ENCODE results near the gene GRXCR1.
A peak's percentile ranks its signal among the peaks of the same experiment; 100 is the strongest.

GRXCR1 gene

GRCh38 chr4:42985976-42986375, 93.5 kb downstream of the GRXCR1 start:
- H3K4me1 ChIP-seq (ENCODE audit: insufficient read depth, poor library complexity, severe bottlenecking): no peaks in the 10 kb centered on the region
- no peaks in the 10 kb centered on the region for H3K27me3 ChIP-seq (ENCODE audit: insufficient read depth, poor library complexity, severe bottlenecking)
- ATAC-seq (ENCODE audit: low read depth): no peak
- no peaks in the 10 kb centered on the region for H3K36me3 ChIP-seq (ENCODE audit: low read depth)
- H3K9me3 ChIP-seq (ENCODE audit: severe bottlenecking): peaks cover 2% of the 10 kb centered on the region
- DNase-seq (ENCODE audit: low spot score): no peak
- H3K4me3 ChIP-seq (ENCODE audit: severe bottlenecking): no peak overlapping the region
- TF ChIP-seq, protein P1, sequence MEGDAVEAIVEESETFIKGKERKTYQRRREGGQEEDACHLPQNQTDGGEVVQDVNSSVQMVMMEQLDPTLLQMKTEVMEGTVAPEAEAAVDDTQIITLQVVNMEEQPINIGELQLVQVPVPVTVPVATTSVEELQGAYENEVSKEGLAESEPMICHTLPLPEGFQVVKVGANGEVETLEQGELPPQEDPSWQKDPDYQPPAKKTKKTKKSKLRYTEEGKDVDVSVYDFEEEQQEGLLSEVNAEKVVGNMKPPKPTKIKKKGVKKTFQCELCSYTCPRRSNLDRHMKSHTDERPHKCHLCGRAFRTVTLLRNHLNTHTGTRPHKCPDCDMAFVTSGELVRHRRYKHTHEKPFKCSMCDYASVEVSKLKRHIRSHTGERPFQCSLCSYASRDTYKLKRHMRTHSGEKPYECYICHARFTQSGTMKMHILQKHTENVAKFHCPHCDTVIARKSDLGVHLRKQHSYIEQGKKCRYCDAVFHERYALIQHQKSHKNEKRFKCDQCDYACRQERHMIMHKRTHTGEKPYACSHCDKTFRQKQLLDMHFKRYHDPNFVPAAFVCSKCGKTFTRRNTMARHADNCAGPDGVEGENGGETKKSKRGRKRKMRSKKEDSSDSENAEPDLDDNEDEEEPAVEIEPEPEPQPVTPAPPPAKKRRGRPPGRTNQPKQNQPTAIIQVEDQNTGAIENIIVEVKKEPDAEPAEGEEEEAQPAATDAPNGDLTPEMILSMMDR (IDR thresholded peaks at IDR 0.05; ENCODE audit: poor library complexity, severe bottlenecking): no peak
- no peak overlapping the region for H3K27ac ChIP-seq (ENCODE audit: poor library complexity, severe bottlenecking)

- ATAC-seq (ENCODE audit: low read depth) (peak; percentile 57; the same call in 2 of the 3 replicates), DNase-seq (ENCODE audit: low spot score) (no peak)
Observed at GRCh38 chr4:42995343-42995944, 102.9 kb downstream of the GRXCR1 start.

DNA sequence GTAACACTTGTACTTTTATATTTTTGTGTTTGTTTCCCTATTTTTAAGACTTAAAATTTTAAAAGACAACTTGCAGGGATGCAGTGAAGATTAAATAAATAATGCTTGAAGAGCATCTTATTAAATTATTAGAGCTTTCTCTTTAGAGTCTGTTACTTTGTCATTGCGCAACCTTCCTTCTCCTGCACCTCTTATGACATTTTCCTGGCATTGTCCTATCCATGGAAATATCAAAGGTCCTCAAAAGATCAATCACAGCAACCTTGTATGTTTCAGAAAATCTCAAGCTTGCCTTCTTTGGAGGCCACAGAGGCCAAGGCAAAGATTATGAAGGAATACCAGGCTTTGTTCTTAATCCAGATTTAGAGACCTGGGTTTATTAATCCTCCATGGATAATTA, 116.3 kb downstream of the GRXCR1 start:
- TF ChIP-seq, protein P1 (IDR thresholded peaks at IDR 0.05; ENCODE audit: poor library complexity, severe bottlenecking): no peak

More at GRCh38 chr4:42995343-42995944, 102.9 kb downstream of the GRXCR1 start:
- Histone ChIP-seq H3K4me3 (ENCODE audit: severe bottlenecking) (no peak overlapping the region), H3K27ac (ENCODE audit: poor library complexity, severe bottlenecking) (no peak overlapping the region), H3K36me3 (ENCODE audit: low read depth) (no peaks in the 10 kb centered on the region), H3K4me1 (ENCODE audit: insufficient read depth, poor library complexity, severe bottlenecking) (no peaks in the 10 kb centered on the region), H3K27me3 (ENCODE audit: insufficient read depth, poor library complexity, severe bottlenecking) (no peaks in the 10 kb centered on the region), H3K9me3 (ENCODE audit: severe bottlenecking) (peaks cover 3% of the 10 kb centered on the region)
- TF ChIP-seq, protein P1 (IDR thresholded peaks at IDR 0.05; ENCODE audit: poor library complexity, severe bottlenecking): peak; percentile 89

DNA sequence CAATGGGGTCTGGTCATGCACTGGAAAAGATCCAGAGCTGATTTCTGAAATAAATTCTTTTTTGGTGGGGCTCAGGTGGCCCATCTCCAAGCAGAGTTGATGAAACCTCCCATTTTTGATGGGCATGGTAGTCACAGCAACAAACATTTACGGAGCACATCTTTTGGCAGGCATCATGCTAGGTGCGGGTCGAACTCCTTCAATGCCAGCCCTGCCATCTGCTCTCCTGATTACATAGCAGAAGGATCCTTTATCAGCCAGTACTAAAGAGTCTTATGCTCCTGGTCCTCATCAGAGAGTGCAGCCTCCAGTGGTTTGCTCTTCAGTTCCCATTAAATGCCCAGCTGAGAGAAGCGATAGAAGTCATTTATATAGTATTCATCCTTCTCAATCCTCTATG, 121.7 kb downstream of the GRXCR1 start:
- Histone ChIP-seq H3K9me3 (ENCODE audit: severe bottlenecking) (no peaks in the 10 kb centered on the region), H3K4me1 (ENCODE audit: insufficient read depth, poor library complexity, severe bottlenecking) (no peaks in the 10 kb centered on the region), H3K36me3 (ENCODE audit: low read depth) (no peaks in the 10 kb centered on the region), H3K27ac (ENCODE audit: poor library complexity, severe bottlenecking) (no peak overlapping the region), H3K4me3 (ENCODE audit: severe bottlenecking) (no peak overlapping the region), H3K27me3 (ENCODE audit: insufficient read depth, poor library complexity, severe bottlenecking) (no peaks in the 10 kb centered on the region)
- DNase-seq (ENCODE audit: low spot score) (no peak), ATAC-seq (ENCODE audit: low read depth) (no peak)
- TF ChIP-seq, protein P1 (IDR thresholded peaks at IDR 0.05; ENCODE audit: poor library complexity, severe bottlenecking): no peak

More for the DNA sequence above, 116.3 kb downstream of the GRXCR1 start:
- H3K9me3 ChIP-seq (ENCODE audit: severe bottlenecking): no peaks in the 10 kb centered on the region
- H3K4me1 ChIP-seq (ENCODE audit: insufficient read depth, poor library complexity, severe bottlenecking): no peaks in the 10 kb centered on the region
- ATAC-seq (ENCODE audit: low read depth) (no peak), DNase-seq (ENCODE audit: low spot score) (no peak)
- H3K27me3 ChIP-seq (ENCODE audit: insufficient read depth, poor library complexity, severe bottlenecking): no peaks in the 10 kb centered on the region
- H3K4me3 ChIP-seq (ENCODE audit: severe bottlenecking): no peak overlapping the region
- no peak overlapping the region for H3K27ac ChIP-seq (ENCODE audit: poor library complexity, severe bottlenecking)
- H3K36me3 ChIP-seq (ENCODE audit: low read depth): no peaks in the 10 kb centered on the region

- Histone ChIP-seq H3K4me1 (ENCODE audit: insufficient read depth, poor library complexity, severe bottlenecking) (no peaks in the 10 kb centered on the region), H3K27ac (ENCODE audit: poor library complexity, severe bottlenecking) (no peak overlapping the region), H3K27me3 (ENCODE audit: insufficient read depth, poor library complexity, severe bottlenecking) (no peaks in the 10 kb centered on the region), H3K9me3 (ENCODE audit: severe bottlenecking) (no peaks in the 10 kb centered on the region), H3K36me3 (ENCODE audit: low read depth) (no peaks in the 10 kb centered on the region), H3K4me3 (ENCODE audit: severe bottlenecking) (no peak overlapping the region)
- DNase-seq (ENCODE audit: low spot score) (no peak), ATAC-seq (ENCODE audit: low read depth) (no peak)
- TF ChIP-seq, protein P1 (IDR thresholded peaks at IDR 0.05; ENCODE audit: poor library complexity, severe bottlenecking): no peak
Observed at GRCh38 chr4:43041632-43042031, 149.1 kb downstream of the GRXCR1 start.

All from RWPE2 (cell line).